Suprapubic skin (tissue), 4 donors: ENCODE results near the gene MED17.

Experiments
- CTCF ChIP-seq, 2 donors: fragments of 200-600 bp in 1 of 2; fragments of 450-650 bp in 1 of 2; sonication (generic) in 1 of 2; IDR thresholded peaks; one replicate each; pipeline ENCODE4 v1.5.1; 2016 to 2019; ENCODE audit warnings: antibody characterized with exemption in 2 of 2, mild to moderate bottlenecking in 1 of 2, moderate library complexity in 1 of 2
- EP300 ChIP-seq: sonication (generic); formaldehyde crosslinking; IDR thresholded peaks from one replicate; pipeline ENCODE4 v1.6.1; 2017; ENCODE audit warnings: antibody characterized with exemption
- POLR2A ChIP-seq, 2 donors: fragments of 450-650 bp; IDR thresholded peaks; one replicate each; pipeline ENCODE4 v1.6.1; 2017; ENCODE audit warnings: antibody characterized with exemption in 2 of 2, mild to moderate bottlenecking in 2 of 2, moderate library complexity in 2 of 2
- POLR2AphosphoS5 ChIP-seq, 3 donors: sonication (generic); formaldehyde crosslinking; IDR thresholded peaks; one replicate each; pipeline ENCODE4 v1.6.1; 2017; ENCODE audit warnings: antibody characterized with exemption in 3 of 3

GRCh38 chr11:93773601-93774200, 10.4 kb upstream of the MED17 start:
- TF ChIP-seq POLR2A (IDR thresholded peaks at IDR 0.05): no peak
- no peak for TF ChIP-seq CTCF (IDR thresholded peaks at IDR 0.05)
- TF ChIP-seq POLR2AphosphoS5 (IDR thresholded peaks at IDR 0.05): no peak
- TF ChIP-seq EP300: no peak
